OCI-LY7 (cell line): ENCODE results near the gene MNAT1. TPM values are rescaled to one million over a fixed set of nuclear protein-coding genes. Genes with fewer than 3 reads are reported as not detected.
"Not testable (repeated sequence)": the region's sequence is repeated elsewhere in the genome, so short reads cannot be mapped to it uniquely, and the experiment has no call there.

ENCODE experiments used
- BruUV-seq: library from RNA; stranded (reverse); fragments of 400-500 nt; replicated peaks from 2 replicates; lab custom pipeline; 2021; lab: Mats Ljungman, UMichigan
- CTCF ChIA-PET: fragments of 300-600 bp; sonication (Branson Sonifier 250); formaldehyde crosslinking; loops from one replicate; lab custom pipeline; 2022; ENCODE audit warnings: antibody characterized with exemption; ENCODE audit not compliant: unreplicated experiment; lab: Charles Lee
- POLR2A ChIA-PET: fragments of 300-600 bp; sonication (Branson Sonifier 250); formaldehyde crosslinking; loops from one replicate; lab custom pipeline; 2022; ENCODE audit warnings: antibody characterized with exemption; lab: Charles Lee
- DNase-seq: peaks from one replicate; pipeline ENCODE4 v3.0.0-alpha.2; 2015; ENCODE audit warnings: low spot score
- H2AFZ ChIP-seq: fragments of 200-600 bp; sonication (generic), shearing (Covaris generic); 2 replicates; pipeline ENCODE4 v1.6.1; 2014; ENCODE audit warnings: mild to moderate bottlenecking, antibody characterized with exemption, low read length, moderate library complexity
- H3K27ac ChIP-seq: fragments of 200-600 bp; sonication (generic); 2 replicates; pipeline ENCODE4 v1.5.1; 2014; ENCODE audit warnings: mixed run types, low read depth, mild to moderate bottlenecking, moderate library complexity, low read length, inconsistent platforms; ENCODE audit not compliant: poor library complexity, severe bottlenecking
- H3K36me3 ChIP-seq: fragments of 200-600 bp; sonication (generic); 2 replicates; pipeline ENCODE4 v1.6.1; 2014; ENCODE audit warnings: mild to moderate bottlenecking, antibody characterized with exemption, low read length, moderate library complexity, mixed read lengths; ENCODE audit not compliant: insufficient read depth
- H3K4me1 ChIP-seq: fragments of 200-600 bp; sonication (generic); 2 replicates; pipeline ENCODE4 v1.5.1; 2014; ENCODE audit warnings: mild to moderate bottlenecking, low read length; ENCODE audit not compliant: insufficient read depth, poor library complexity, severe bottlenecking
- H3K4me2 ChIP-seq: fragments of 200-600 bp; sonication (generic); 2 replicates; pipeline ENCODE4 v1.6.1; 2014; ENCODE audit warnings: mild to moderate bottlenecking, low read length
- H3K4me3 ChIP-seq: fragments of 200-600 bp; sonication (generic); 2 replicates; pipeline ENCODE4 v1.5.1; 2014; ENCODE audit warnings: mild to moderate bottlenecking, low read depth, low read length; ENCODE audit not compliant: poor library complexity, severe bottlenecking
- H3K79me2 ChIP-seq: fragments of 200-600 bp; sonication (generic); 2 replicates; pipeline ENCODE4 v1.6.1; 2016; ENCODE audit warnings: low read depth, mild to moderate bottlenecking, low read length, moderate library complexity, mixed read lengths; ENCODE audit not compliant: insufficient read depth
- H3K9me2 ChIP-seq: fragments of 200-600 bp; sonication (generic); 2 replicates; pipeline ENCODE4 v1.6.1; 2016; ENCODE audit warnings: mild to moderate bottlenecking, low read length, mixed read lengths; ENCODE audit not compliant: insufficient read depth
- H3K9me3 ChIP-seq: fragments of 200-600 bp; sonication (generic); 2 replicates; pipeline ENCODE4 v1.6.1; 2014; ENCODE audit warnings: mild to moderate bottlenecking, mixed run types, low read length, mixed read lengths
- H4K20me1 ChIP-seq: fragments of 200-600 bp; sonication (generic); 2 replicates; pipeline ENCODE4 v1.6.1; 2014; ENCODE audit warnings: mild to moderate bottlenecking, antibody characterized with exemption, low read length, moderate library complexity, mixed read lengths; ENCODE audit not compliant: insufficient read depth
- CTCF ChIP-seq: fragments of 200-600 bp; sonication (generic); conservative IDR thresholded peaks from 2 replicates; pipeline ENCODE4 v1.5.1; 2014; ENCODE audit warnings: mild to moderate bottlenecking, antibody characterized with exemption, low read length, moderate library complexity, mixed read lengths
- EZH2phosphoT487 ChIP-seq: fragments of 200-600 bp; sonication (generic); IDR thresholded peaks from 2 replicates; pipeline ENCODE4 v1.6.1; 2018; ENCODE audit warnings: low read depth, borderline replicate concordance, mild to moderate bottlenecking, mixed run types, antibody characterized with exemption, low read length, moderate library complexity, mixed read lengths
- intact Hi-C: fragments of 100-400 bp; cut with micrococcal nuclease; formaldehyde crosslinking; loops from one replicate; pipeline ENCODE4 v1.10.0; 2022; ENCODE audit not compliant: unreplicated experiment
- total RNA-seq, 2 experiments: library from RNA; depleted of rRNA in 1 of 2; stranded (reverse); fragments of >200 nt in 1 of 2; shearing (Covaris generic) in 1 of 2; gene quantifications; 2 replicates each; pipeline ENCODE4 v1.2.3, GENCODE V29; 2014 to 2022

Gene MNAT1
- total RNA-seq, 2 experiments from 2014 or later: 58.5 to 60.9 TPM

GRCh38 chr14:60882219-60882618, 147.7 kb downstream of the MNAT1 start:
- ChIA-PET CTCF (no interaction called here), POLR2A (interaction anchor here (0.6 to 1.0 kb wide), 3 partner anchors 9 to 38 kb away, joined by 3 to 4 read pairs (median 4); no protein-coding TSS in a partner anchor)
- Histone ChIP-seq H3K9me2 (no peaks in the 10 kb centered on the region), H3K36me3 (peaks cover 29% of the 10 kb centered on the region), H2AFZ (no peak overlapping the region), H3K27ac (no peak overlapping the region), H4K20me1 (no peaks in the 10 kb centered on the region), H3K4me1 (no peaks in the 10 kb centered on the region), H3K4me2 (no peak overlapping the region), H3K9me3 (peaks cover 21% of the 10 kb centered on the region; the same call in 1 of the 2 replicates), H3K79me2 (no peaks in the 10 kb centered on the region), H3K4me3 (no peak overlapping the region)
- BruUV-seq: no TSS peak
- intact Hi-C loops: no loop called here
- TF ChIP-seq EZH2phosphoT487 (no peak), CTCF (no peak)
- no peak for DNase-seq

- DNase-seq: no peak
- no peak overlapping the region for H3K27ac ChIP-seq
- ChIA-PET CTCF (no interaction called here), POLR2A (no interaction called here)
- H3K36me3 ChIP-seq: peaks cover 29% of the 10 kb centered on the region
- H3K79me2 ChIP-seq: no peaks in the 10 kb centered on the region
- H4K20me1 ChIP-seq: no peaks in the 10 kb centered on the region
- no TSS peak for BruUV-seq
- TF ChIP-seq EZH2phosphoT487 (no peak), CTCF (no peak)
- H3K9me2 ChIP-seq: no peaks in the 10 kb centered on the region
- intact Hi-C loops: no loop called here
- no peak overlapping the region for H3K4me3 ChIP-seq
- no peaks in the 10 kb centered on the region for H3K4me1 ChIP-seq
- peaks cover 21% of the 10 kb centered on the region; the same call in 1 of the 2 replicates for H3K9me3 ChIP-seq
- no peak overlapping the region for H2AFZ ChIP-seq
- no peak overlapping the region for H3K4me2 ChIP-seq
Observed at GRCh38 chr14:60884134-60884533, 149.6 kb downstream of the MNAT1 start.

- POLR2A ChIA-PET, H3K9me2 ChIP-seq, H2AFZ ChIP-seq, intact Hi-C loops, DNase-seq, H3K4me3 ChIP-seq, H3K36me3 ChIP-seq, BruUV-seq, H3K9me3 ChIP-seq, H3K27ac ChIP-seq, H3K4me2 ChIP-seq, H3K79me2 ChIP-seq, CTCF ChIA-PET, H4K20me1 ChIP-seq: not testable (repeated sequence)
- peaks cover 12% of the 10 kb centered on the region for H3K4me1 ChIP-seq
Observed at GRCh38 chr14:60890636-60891035, 156.1 kb downstream of the MNAT1 start.
